ENCODE results near the gene SENP3. TPM values are rescaled to one million over a fixed set of nuclear protein-coding genes. Genes with fewer than 3 reads are reported as not detected.
A peak's percentile ranks its signal among the peaks of the same experiment; 100 is the strongest.

The SENP3 gene
- total and polyA plus RNA-seq, 2 of the 13 experiments (the other 11 are each of a cell fraction or from before 2014, with no cell fraction given): 55.8 to 75.4 TPM

DNA sequence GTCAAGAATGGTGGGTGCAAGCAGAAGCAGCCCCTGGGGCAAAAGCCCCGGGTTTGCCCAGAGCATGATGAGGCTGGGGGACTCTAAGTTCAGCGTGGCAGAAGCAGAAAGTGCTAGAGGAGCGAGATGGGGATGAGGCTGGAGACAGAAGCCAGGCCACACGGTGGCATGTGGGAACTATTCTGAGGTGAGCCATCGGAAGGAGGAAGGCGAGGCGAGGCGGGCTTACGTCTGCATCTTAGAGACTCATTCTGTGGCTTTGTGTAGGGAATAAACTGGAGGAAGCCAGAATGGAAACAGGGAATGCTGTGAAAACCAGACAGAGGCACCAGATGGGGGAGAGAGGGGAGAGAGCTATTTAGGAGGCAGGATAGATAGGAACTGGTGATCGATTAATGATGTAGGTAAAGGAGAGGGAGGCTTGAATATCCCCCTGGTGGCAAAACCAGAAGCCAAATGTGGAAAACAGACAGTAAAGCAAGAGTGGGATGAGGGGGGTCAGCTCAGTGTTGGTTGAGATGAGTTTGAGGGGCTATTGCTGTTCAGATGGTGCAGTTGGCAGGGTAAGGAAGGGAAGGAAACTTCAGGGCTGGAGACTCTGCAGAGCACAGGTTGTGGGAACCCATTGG lies 6.3 kb upstream of the SENP3 start (continued):
- TF ChIP-seq GATAD1 (CRISPR knock-in tag; IDR thresholded peaks at IDR 0.05) (no peak), DNMT3B (CRISPR knock-in tag; conservative IDR thresholded peaks at IDR 0.05) (no peak), KDM2A (CRISPR knock-in tag; IDR thresholded peaks at IDR 0.05; ENCODE audit: borderline replicate concordance, low read depth) (no peak), NFRKB (IDR thresholded peaks at IDR 0.05) (no peak), ZNF7 (CRISPR knock-in tag; IDR thresholded peaks at IDR 0.05) (no peak)

DNA sequence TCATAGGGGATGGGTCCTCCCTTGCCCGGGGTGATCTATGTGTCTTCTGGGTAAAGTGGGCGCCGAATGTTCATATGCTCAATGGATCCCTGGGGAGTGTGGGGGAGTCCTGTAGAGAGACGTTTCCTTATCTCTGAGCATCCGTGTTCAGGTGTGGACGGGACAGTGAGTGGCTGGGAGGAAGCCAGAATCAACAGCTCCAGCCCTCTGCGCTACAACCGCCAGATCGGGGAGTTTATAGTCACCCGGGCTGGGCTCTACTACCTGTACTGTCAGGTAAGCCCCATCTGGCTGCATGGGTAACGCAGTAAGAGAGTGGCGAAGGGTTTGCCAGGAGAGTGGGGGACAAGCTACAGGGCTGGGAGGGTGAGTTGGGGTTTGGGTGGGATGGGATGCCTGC lies 5.1 kb upstream of the SENP3 start:
- WGBS (ENCODE audit: low lambda C conversion rate): 66% methylated on average over 12 of the region's 12 CpGs
- in situ Hi-C loops (cut with HindIII; ENCODE audit: extremely low pct_ligation_motif_present, low pct_unique_long_range_greater_than_20kb): loop anchor here (5.0 kb wide), 1 partner anchor 44 kb away; no protein-coding TSS in a partner anchor
- no peak for ATAC-seq

More for the DNA sequence above, 5.1 kb upstream of the SENP3 start:
- Histone ChIP-seq H3K4me3 (replicated peaks in 1 of 3; ENCODE audit: insufficient read depth in 1 of 3, low read depth in 2 of 3, low read length in 3 of 3) (peak overlapping the region in 1 of 3 experiments; percentile 92; a peak in 2 of 6 replicates), H2AFZ (ENCODE audit: low read length) (no peak overlapping the region), H3K36me3 (replicated peaks in 1 of 2; ENCODE audit: control insufficient read depth in 1 of 2, insufficient read depth in 2 of 2, low read length in 2 of 2) (no peaks in the 10 kb centered on the region), H3K4me1 (ENCODE audit: insufficient read depth, low read length) (peaks cover 58% of the 10 kb centered on the region), H3K27ac (ENCODE audit: extremely low read length, insufficient read depth, low read length) (no peak overlapping the region), H3K4me2 (ENCODE audit: low read depth, low read length) (peak overlapping the region; percentile 91), H3K9ac (ENCODE audit: insufficient read depth, low read depth, low read length) (peak overlapping the region; percentile 31; the same call in 1 of the 2 replicates), H3K79me2 (ENCODE audit: insufficient read depth, low read length) (no peaks in the 10 kb centered on the region), H3K27me3 (ENCODE audit: control insufficient read depth in 1 of 2, insufficient read depth in 2 of 2, low read length in 2 of 2) (no peaks in the 10 kb centered on the region; a peak in 1 of 5 replicates), H3K9me3 (ENCODE audit: low read length) (no peaks in the 10 kb centered on the region), H4K20me1 (ENCODE audit: insufficient read depth, low read length) (no peaks in the 10 kb centered on the region)
- TF ChIP-seq RARA (CRISPR knock-in tag; IDR thresholded peaks at IDR 0.05) (no peak), ZNF557 (CRISPR knock-in tag; IDR thresholded peaks at IDR 0.05) (0 out of 2 replicates have a peak, but pooled peaks have one; percentile 9)
- intact Hi-C loops (cut with micrococcal nuclease; ENCODE audit: unreplicated experiment): no loop called here
- FAIRE-seq: no peak
- no TSS peak for BruUV-seq (replicated peaks)
- DNase-seq (ENCODE audit: low spot score): no peak
- CTCF ChIA-PET (ENCODE audit: low intra/inter-chr PET ratio, low total read pairs): no interaction called here
- POLR2A ChIA-PET: interaction anchor here (0.5 to 4.8 kb wide), 7 partner anchors 8 to 274 kb away, joined by 3 to 33 read pairs (median 3); partner anchors contain the start of genes TMEM256, TNFSF12 and TP53
